ENCODE data around the gene HIF1A. TPM values are rescaled to one million over a fixed set of nuclear protein-coding genes. Genes with fewer than 3 reads are reported as not detected.
"Not testable (repeated sequence)": the region's sequence is repeated elsewhere in the genome, so short reads cannot be mapped to it uniquely, and the experiment has no call there.

The HIF1A gene
- total and polyA plus RNA-seq, 2 donors (not counting 3 experiments of a cell fraction or from before 2014, with no cell fraction given), result 58.3 to 179 TPM

GRCh38 chr14:61755382-61755742 is 60.0 kb downstream of the HIF1A start:
- H4K20me1 ChIP-seq (replicated peaks; ENCODE audit: control insufficient read depth, extremely low read depth, insufficient read depth, low read length); dilution Hi-C loops (cut with MboI; ENCODE audit: extremely low pct_ligation_motif_present, low sequenced_read_pairs); H3K9me3 ChIP-seq (replicated peaks; ENCODE audit: control insufficient read depth, insufficient read depth, low read length); H3K4me2 ChIP-seq (ENCODE audit: insufficient read depth, low read length); H3K27ac ChIP-seq (ENCODE audit: insufficient read depth, low read depth, low read length); H3K9me1 ChIP-seq (replicated peaks; ENCODE audit: control insufficient read depth, extremely low read depth, insufficient read depth, low read length); DNase-seq (ENCODE audit: low read depth, low spot score); H3K36me3 ChIP-seq (ENCODE audit: control insufficient read depth in 2 of 2, extremely low read depth in 1 of 2, insufficient read depth in 2 of 2, low read length in 2 of 2); FAIRE-seq; POLR2A ChIA-PET; H3K4me3 ChIP-seq (replicated peaks in 1 of 3; ENCODE audit: insufficient read depth in 1 of 3, low read depth in 1 of 3, low read length in 3 of 3); H3K9ac ChIP-seq (replicated peaks; ENCODE audit: extremely low read depth, insufficient read depth, low read length); H3K27me3 ChIP-seq (ENCODE audit: control insufficient read depth in 2 of 2, insufficient read depth in 2 of 2, low read length in 2 of 2); BruUV-seq (replicated peaks); H2AFZ ChIP-seq (ENCODE audit: low read depth, low read length); CTCF ChIA-PET; H3K79me2 ChIP-seq (ENCODE audit: control insufficient read depth, insufficient read depth, low read length); intact Hi-C loops (cut with micrococcal nuclease): not testable (repeated sequence)
- TF ChIP-seq POLR2AphosphoS5 (IDR thresholded peaks at IDR 0.05; ENCODE audit: insufficient read depth, low read depth, low read length), result peak; percentile 63
- peaks cover 30% of the 10 kb centered on the region for H3K4me1 ChIP-seq (ENCODE audit: control insufficient read depth, extremely low read depth, insufficient read depth, low read length)

GRCh38 chr14:61756135-61756534 is 60.8 kb downstream of the HIF1A start:
- FAIRE-seq (no peak), DNase-seq (ENCODE audit: low read depth, low spot score) (no peak)
- intact Hi-C loops (cut with micrococcal nuclease) (no loop called here), dilution Hi-C loops (cut with MboI; ENCODE audit: extremely low pct_ligation_motif_present, low sequenced_read_pairs) (no loop called here)
- H3K9me3 ChIP-seq (replicated peaks; ENCODE audit: control insufficient read depth, insufficient read depth, low read length), result no peaks in the 10 kb centered on the region
- H3K9me1 ChIP-seq (replicated peaks; ENCODE audit: control insufficient read depth, extremely low read depth, insufficient read depth, low read length), result no peaks in the 10 kb centered on the region
- no peak overlapping the region for H3K4me3 ChIP-seq (replicated peaks in 1 of 3; ENCODE audit: insufficient read depth in 1 of 3, low read depth in 1 of 3, low read length in 3 of 3)
- TF ChIP-seq GATA2 (IDR thresholded peaks at IDR 0.05; ENCODE audit: insufficient read depth, insufficient read length, low read depth, low read length), result no peak
- TF ChIP-seq EZH2 (IDR thresholded peaks at IDR 0.05; ENCODE audit: borderline replicate concordance, low read depth, low read length, severe bottlenecking), result no peak
- TF ChIP-seq, protein P1, sequence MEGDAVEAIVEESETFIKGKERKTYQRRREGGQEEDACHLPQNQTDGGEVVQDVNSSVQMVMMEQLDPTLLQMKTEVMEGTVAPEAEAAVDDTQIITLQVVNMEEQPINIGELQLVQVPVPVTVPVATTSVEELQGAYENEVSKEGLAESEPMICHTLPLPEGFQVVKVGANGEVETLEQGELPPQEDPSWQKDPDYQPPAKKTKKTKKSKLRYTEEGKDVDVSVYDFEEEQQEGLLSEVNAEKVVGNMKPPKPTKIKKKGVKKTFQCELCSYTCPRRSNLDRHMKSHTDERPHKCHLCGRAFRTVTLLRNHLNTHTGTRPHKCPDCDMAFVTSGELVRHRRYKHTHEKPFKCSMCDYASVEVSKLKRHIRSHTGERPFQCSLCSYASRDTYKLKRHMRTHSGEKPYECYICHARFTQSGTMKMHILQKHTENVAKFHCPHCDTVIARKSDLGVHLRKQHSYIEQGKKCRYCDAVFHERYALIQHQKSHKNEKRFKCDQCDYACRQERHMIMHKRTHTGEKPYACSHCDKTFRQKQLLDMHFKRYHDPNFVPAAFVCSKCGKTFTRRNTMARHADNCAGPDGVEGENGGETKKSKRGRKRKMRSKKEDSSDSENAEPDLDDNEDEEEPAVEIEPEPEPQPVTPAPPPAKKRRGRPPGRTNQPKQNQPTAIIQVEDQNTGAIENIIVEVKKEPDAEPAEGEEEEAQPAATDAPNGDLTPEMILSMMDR (IDR thresholded peaks at IDR 0.05; ENCODE audit: extremely low read depth in 1 of 2, insufficient read depth in 1 of 2, low read depth in 1 of 2, low read length in 2 of 2), result no peak
- no peak for TF ChIP-seq MYC (IDR thresholded peaks at IDR 0.05; ENCODE audit: low read depth, low read length)
- TF ChIP-seq JUN (IDR thresholded peaks at IDR 0.05; ENCODE audit: borderline replicate concordance, insufficient read depth, insufficient read length, low read depth), result no peak
- TF ChIP-seq FOS (IDR thresholded peaks at IDR 0.05; ENCODE audit: borderline replicate concordance, insufficient read depth, low read length), result no peak
- no peak for TF ChIP-seq POLR2AphosphoS5 (IDR thresholded peaks at IDR 0.05; ENCODE audit: insufficient read depth, low read depth, low read length)
- no peak for TF ChIP-seq POLR2A (IDR thresholded peaks at IDR 0.05; ENCODE audit: low read depth, low read length)
- TF ChIP-seq, protein P2, sequence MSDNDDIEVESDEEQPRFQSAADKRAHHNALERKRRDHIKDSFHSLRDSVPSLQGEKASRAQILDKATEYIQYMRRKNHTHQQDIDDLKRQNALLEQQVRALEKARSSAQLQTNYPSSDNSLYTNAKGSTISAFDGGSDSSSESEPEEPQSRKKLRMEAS (IDR thresholded peaks at IDR 0.05; ENCODE audit: insufficient read depth, insufficient read length), result no peak
- H3K9ac ChIP-seq (replicated peaks; ENCODE audit: extremely low read depth, insufficient read depth, low read length), result no peak overlapping the region
- H3K27ac ChIP-seq (ENCODE audit: insufficient read depth, low read depth, low read length), result no peak overlapping the region
- CTCF ChIA-PET, result no interaction called here
- no peaks in the 10 kb centered on the region for H3K79me2 ChIP-seq (ENCODE audit: control insufficient read depth, insufficient read depth, low read length)
- H4K20me1 ChIP-seq (replicated peaks; ENCODE audit: control insufficient read depth, extremely low read depth, insufficient read depth, low read length), result no peaks in the 10 kb centered on the region
- BruUV-seq (replicated peaks), result no TSS peak
- H3K4me2 ChIP-seq (ENCODE audit: insufficient read depth, low read length), result no peak overlapping the region
- no peak overlapping the region for H2AFZ ChIP-seq (ENCODE audit: low read depth, low read length)
- H3K36me3 ChIP-seq (ENCODE audit: control insufficient read depth in 2 of 2, extremely low read depth in 1 of 2, insufficient read depth in 2 of 2, low read length in 2 of 2), result no peaks in the 10 kb centered on the region
- H3K4me1 ChIP-seq (ENCODE audit: control insufficient read depth, extremely low read depth, insufficient read depth, low read length), result peaks cover 30% of the 10 kb centered on the region
- POLR2A ChIA-PET, result interaction anchor here (0.7 to 1.2 kb wide), 2 partner anchors 61 to 475 kb away, joined by 3 read pairs; partner anchors contain the start of genes HIF1A and TMEM30B
- H3K27me3 ChIP-seq (ENCODE audit: control insufficient read depth in 2 of 2, insufficient read depth in 2 of 2, low read length in 2 of 2), result no peaks in the 10 kb centered on the region
